OCI-LY1 (cell line): Measurements from ENCODE around the gene NAV1.

ENCODE experiments used
- H2AFZ ChIP-seq: fragments of 200-600 bp; sonication (generic), shearing (Covaris generic); 2 replicates; pipeline ENCODE4 v1.6.0; 2014; ENCODE audit warnings: antibody characterized with exemption, mild to moderate bottlenecking, low read length
- H3F3A ChIP-seq: fragments of 200-600 bp; sonication (generic), shearing (Covaris generic); 2 replicates; pipeline ENCODE4 v1.6.0; 2014; ENCODE audit warnings: mild to moderate bottlenecking, antibody characterized with exemption, low read length, moderate library complexity; ENCODE audit not compliant: insufficient read depth
- H3K27ac ChIP-seq: fragments of 200-600 bp; sonication (generic); 2 replicates; pipeline ENCODE4 v1.5.1; 2014; ENCODE audit warnings: low read length, mixed run types, mild to moderate bottlenecking, low read depth; ENCODE audit not compliant: poor library complexity, severe bottlenecking
- H3K27me3 ChIP-seq: fragments of 200-600 bp; sonication (generic); 2 replicates; pipeline ENCODE4 v1.6.0; 2014; ENCODE audit warnings: antibody characterized with exemption, mild to moderate bottlenecking, low read length, moderate library complexity; ENCODE audit not compliant: insufficient read depth
- H3K36me3 ChIP-seq: fragments of 200-600 bp; sonication (generic); 2 replicates; pipeline ENCODE4 v1.6.1; 2014; ENCODE audit warnings: mild to moderate bottlenecking, antibody characterized with exemption, low read length, moderate library complexity, mixed read lengths; ENCODE audit not compliant: insufficient read depth
- H3K4me1 ChIP-seq: fragments of 200-600 bp; sonication (generic); 2 replicates; pipeline ENCODE4 v1.5.1; 2014; ENCODE audit warnings: mild to moderate bottlenecking, low read length, moderate library complexity; ENCODE audit not compliant: insufficient read depth, severe bottlenecking
- H3K4me2 ChIP-seq: fragments of 200-600 bp; sonication (generic), shearing (Covaris generic); 2 replicates; pipeline ENCODE4 v1.6.1; 2014; ENCODE audit warnings: low read length
- H3K4me3 ChIP-seq: fragments of 200-600 bp; sonication (generic); 2 replicates; pipeline ENCODE4 v1.5.1; 2014; ENCODE audit warnings: low read length, low read depth, mild to moderate bottlenecking, mixed read lengths; ENCODE audit not compliant: poor library complexity, severe bottlenecking
- H3K79me2 ChIP-seq: fragments of 200-600 bp; shearing (Covaris generic); 2 replicates; pipeline ENCODE4 v1.6.1; 2016; ENCODE audit warnings: mixed run types, low read length, mixed read lengths; ENCODE audit not compliant: insufficient read depth
- H3K9ac ChIP-seq: fragments of 200-600 bp; sonication (generic), shearing (Covaris generic); 2 replicates; pipeline ENCODE4 v1.6.1; 2014; ENCODE audit warnings: mild to moderate bottlenecking, low read length, mixed read lengths
- H3K9me2 ChIP-seq: fragments of 200-600 bp; sonication (generic), shearing (Covaris generic); 2 replicates; pipeline ENCODE4 v1.6.1; 2014; ENCODE audit warnings: low read depth, mild to moderate bottlenecking, low read length, mixed read lengths
- H3K9me3 ChIP-seq: fragments of 200-600 bp; shearing (Covaris generic); 2 replicates; pipeline ENCODE4 v1.6.1; 2014; ENCODE audit warnings: low read length, mixed read lengths
- H4K20me1 ChIP-seq: fragments of 200-600 bp; sonication (generic), shearing (Covaris generic); 2 replicates; pipeline ENCODE4 v1.6.0; 2016; ENCODE audit warnings: mild to moderate bottlenecking, low read length; ENCODE audit not compliant: insufficient read depth
- EZH2 ChIP-seq: fragments of 200-600 bp; sonication (generic), shearing (Covaris generic); IDR thresholded peaks from 2 replicates; pipeline ENCODE4 v1.8.0; 2017; ENCODE audit warnings: borderline replicate concordance, mixed run types, mild to moderate bottlenecking, antibody characterized with exemption, low read length, moderate library complexity, mixed read lengths
- TF ChIP-seq, protein P1 (sequence below): fragments of 200-600 bp; sonication (generic), shearing (Covaris generic); IDR thresholded peaks from 2 replicates; pipeline ENCODE4 v1.5.1; 2017; ENCODE audit warnings: mild to moderate bottlenecking, antibody characterized with exemption, low read length, moderate library complexity, mixed read lengths

NAV1 gene

DNA sequence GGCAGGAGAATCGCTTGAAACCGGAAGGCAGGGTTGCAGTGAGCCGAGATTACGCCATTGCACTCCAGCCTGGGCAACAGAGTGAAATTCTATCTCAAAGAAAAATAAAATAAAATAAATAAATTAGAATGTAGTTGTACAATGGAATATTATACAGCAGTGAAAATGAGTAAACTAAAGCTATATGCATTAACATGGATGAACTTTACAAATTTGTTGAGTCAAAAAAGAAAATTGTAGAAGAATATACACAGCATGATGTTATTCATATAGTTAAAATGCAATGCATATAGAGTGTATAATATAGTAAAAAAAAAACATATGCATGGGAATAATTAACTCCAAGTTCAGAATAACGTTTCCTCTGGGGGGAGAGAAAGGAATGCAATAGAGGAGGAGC lies 11.0 kb upstream of the NAV1 start:
- H3F3A ChIP-seq: no peaks in the 10 kb centered on the region
- no peak for TF ChIP-seq EZH2
- TF ChIP-seq, protein P1, sequence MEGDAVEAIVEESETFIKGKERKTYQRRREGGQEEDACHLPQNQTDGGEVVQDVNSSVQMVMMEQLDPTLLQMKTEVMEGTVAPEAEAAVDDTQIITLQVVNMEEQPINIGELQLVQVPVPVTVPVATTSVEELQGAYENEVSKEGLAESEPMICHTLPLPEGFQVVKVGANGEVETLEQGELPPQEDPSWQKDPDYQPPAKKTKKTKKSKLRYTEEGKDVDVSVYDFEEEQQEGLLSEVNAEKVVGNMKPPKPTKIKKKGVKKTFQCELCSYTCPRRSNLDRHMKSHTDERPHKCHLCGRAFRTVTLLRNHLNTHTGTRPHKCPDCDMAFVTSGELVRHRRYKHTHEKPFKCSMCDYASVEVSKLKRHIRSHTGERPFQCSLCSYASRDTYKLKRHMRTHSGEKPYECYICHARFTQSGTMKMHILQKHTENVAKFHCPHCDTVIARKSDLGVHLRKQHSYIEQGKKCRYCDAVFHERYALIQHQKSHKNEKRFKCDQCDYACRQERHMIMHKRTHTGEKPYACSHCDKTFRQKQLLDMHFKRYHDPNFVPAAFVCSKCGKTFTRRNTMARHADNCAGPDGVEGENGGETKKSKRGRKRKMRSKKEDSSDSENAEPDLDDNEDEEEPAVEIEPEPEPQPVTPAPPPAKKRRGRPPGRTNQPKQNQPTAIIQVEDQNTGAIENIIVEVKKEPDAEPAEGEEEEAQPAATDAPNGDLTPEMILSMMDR: no peak
- H3K9me3 ChIP-seq: no peaks in the 10 kb centered on the region
- no peak overlapping the region for H3K9ac ChIP-seq
- no peak overlapping the region for H2AFZ ChIP-seq
- H3K27ac ChIP-seq: no peak overlapping the region
- no peaks in the 10 kb centered on the region for H3K9me2 ChIP-seq
- H3K4me1 ChIP-seq: no peaks in the 10 kb centered on the region
- no peak overlapping the region for H3K4me3 ChIP-seq
- no peaks in the 10 kb centered on the region for H3K79me2 ChIP-seq
- H3K27me3 ChIP-seq: no peaks in the 10 kb centered on the region
- no peaks in the 10 kb centered on the region for H4K20me1 ChIP-seq
- H3K4me2 ChIP-seq: no peak overlapping the region
- peaks cover 5% of the 10 kb centered on the region; the same call in 1 of the 2 replicates for H3K36me3 ChIP-seq

DNA sequence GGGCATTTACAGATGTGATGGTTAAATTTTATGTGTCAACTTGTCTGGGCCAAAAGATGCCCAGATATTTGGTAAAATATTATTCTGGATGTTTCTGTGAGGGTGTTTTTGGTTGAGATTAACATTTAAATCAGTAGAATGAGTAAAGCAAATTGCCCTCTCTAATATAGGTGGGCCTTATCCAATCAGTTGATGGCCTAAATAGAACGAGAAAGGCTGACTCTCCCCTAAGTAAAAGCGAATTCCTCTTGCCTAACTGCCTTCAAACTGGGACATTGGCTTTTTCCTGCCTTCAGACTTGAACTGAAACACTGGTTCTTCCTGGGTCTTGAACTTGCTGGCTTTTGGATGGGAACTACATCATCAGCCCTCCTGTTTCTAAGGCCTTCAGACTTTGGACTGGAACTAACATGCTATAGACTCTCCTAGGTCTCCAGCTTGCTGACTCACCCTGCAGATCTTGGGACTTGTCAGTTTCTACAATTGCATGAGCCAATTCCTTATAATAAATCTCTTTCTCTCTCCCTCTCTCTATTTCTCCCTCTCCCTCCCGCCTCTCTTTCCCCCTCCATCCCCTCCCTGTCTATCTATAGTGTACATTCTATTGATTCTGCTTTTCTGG lies 10.2 kb upstream of the NAV1 start:
- no peak overlapping the region for H3K4me2 ChIP-seq

DNA sequence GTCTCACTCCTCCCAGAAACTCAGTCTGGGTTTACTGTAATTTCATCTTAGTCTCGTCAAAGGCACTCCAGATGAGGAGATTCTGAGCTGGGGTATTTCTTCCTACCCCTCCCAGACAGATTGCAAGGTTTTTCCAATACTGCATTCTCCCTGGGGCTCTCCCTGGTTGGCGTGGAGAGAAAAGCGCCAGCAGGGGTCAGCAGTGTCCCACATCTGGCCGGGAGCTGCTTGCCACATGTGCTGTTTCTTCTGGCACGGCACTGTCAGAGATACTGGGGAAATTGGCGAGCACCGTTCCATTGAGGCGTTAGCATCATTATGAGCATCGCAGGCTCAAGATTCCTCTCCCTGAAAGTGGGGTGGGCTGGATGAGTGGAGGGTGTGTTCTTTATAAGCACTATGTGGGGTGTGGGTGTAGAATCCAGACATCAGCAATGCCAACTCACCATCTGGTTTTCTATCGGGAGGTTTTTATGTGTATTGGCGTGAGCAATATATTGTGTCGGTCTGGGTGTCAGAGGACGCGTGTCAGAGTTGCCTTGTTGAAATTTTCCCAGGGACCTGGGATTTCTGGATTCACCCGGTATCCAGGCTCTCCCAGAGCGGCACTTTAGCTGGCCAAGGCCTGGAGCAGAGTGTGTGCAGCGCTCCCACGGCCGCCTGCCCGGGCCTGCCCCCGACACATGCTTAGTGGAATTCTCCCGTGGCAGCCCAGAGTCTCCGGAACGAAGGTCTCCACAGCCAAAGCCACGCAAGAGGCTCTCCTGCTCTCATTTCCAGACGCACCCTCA lies 8.0 kb upstream of the NAV1 start:
- Histone ChIP-seq H4K20me1 (no peaks in the 10 kb centered on the region), H3K4me2 (no peak overlapping the region), H3K27ac (no peak overlapping the region), H3K36me3 (no peaks in the 10 kb centered on the region), H3K9me3 (no peaks in the 10 kb centered on the region), H3K79me2 (no peaks in the 10 kb centered on the region), H3K4me3 (no peak overlapping the region), H3K9ac (no peak overlapping the region), H3K27me3 (no peaks in the 10 kb centered on the region), H3K9me2 (no peaks in the 10 kb centered on the region), H3K4me1 (no peaks in the 10 kb centered on the region), H2AFZ (no peak overlapping the region), H3F3A (no peaks in the 10 kb centered on the region)
- TF ChIP-seq EZH2: no peak
- TF ChIP-seq, protein P1: peak; percentile 66

More for the DNA sequence above, 10.2 kb upstream of the NAV1 start:
- Histone ChIP-seq H4K20me1 (no peaks in the 10 kb centered on the region), H3K4me3 (no peak overlapping the region), H3K9me2 (no peaks in the 10 kb centered on the region), H3K27me3 (no peaks in the 10 kb centered on the region), H3K9ac (no peak overlapping the region), H3K9me3 (no peaks in the 10 kb centered on the region), H3F3A (no peaks in the 10 kb centered on the region), H3K4me1 (no peaks in the 10 kb centered on the region), H3K79me2 (no peaks in the 10 kb centered on the region), H3K36me3 (peaks cover 5% of the 10 kb centered on the region; the same call in 1 of the 2 replicates), H3K27ac (no peak overlapping the region), H2AFZ (no peak overlapping the region)
- TF ChIP-seq, protein P1: no peak
- no peak for TF ChIP-seq EZH2
